Uterus (tissue), 4 donors: ENCODE data around the gene RCBTB1. TPM values are rescaled to one million over a fixed set of nuclear protein-coding genes. Genes with fewer than 3 reads are reported as not detected.

Source experiments
- DNase-seq, 2 donors: peaks; one replicate each; pipeline ENCODE4 v3.0.0-alpha.2; 2019 to 2020
- H3K27ac ChIP-seq, 2 donors: fragments of 200-600 bp; sonication (generic); 1 replicate in 1 of 2; 2 replicates in 1 of 2; pipeline ENCODE4 v1.5.1; 2016 to 2018
- H3K27me3 ChIP-seq, 2 donors: fragments of 200-600 bp; sonication (generic); one replicate each; pipeline ENCODE4 v1.5.1; 2018 to 2019; ENCODE audit warnings: control low read depth in 1 of 2
- H3K36me3 ChIP-seq, 2 donors: fragments of 200-600 bp; sonication (generic); one replicate each; pipeline ENCODE4 v1.5.1; 2019; ENCODE audit warnings: control low read depth in 1 of 2
- H3K4me1 ChIP-seq, 2 donors: fragments of 200-600 bp; sonication (generic); one replicate each; pipeline ENCODE4 v1.5.1; 2018 to 2019; ENCODE audit warnings: control low read depth in 1 of 2
- H3K4me3 ChIP-seq, 2 donors: fragments of 200-600 bp; sonication (generic); 1 replicate in 1 of 2; 2 replicates in 1 of 2; pipeline ENCODE4 v1.5.1; 2018 to 2019; ENCODE audit warnings: mild to moderate bottlenecking in 1 of 2
- H3K9me3 ChIP-seq, 2 donors: fragments of 200-600 bp; sonication (generic); one replicate each; pipeline ENCODE4 v1.5.1; 2019; ENCODE audit warnings: control low read depth in 1 of 2
- CTCF ChIP-seq, 4 experiments: fragments of 200-600 bp in 2 of 4; fragments of 450-650 bp in 2 of 4; sonication (generic) in 2 of 4; IDR thresholded peaks; one replicate each; pipeline ENCODE4 v1.5.1; 2016 to 2019; ENCODE audit warnings: antibody characterized with exemption in 4 of 4, mild to moderate bottlenecking in 2 of 4, moderate library complexity in 1 of 4
- POLR2A ChIP-seq, 2 donors: fragments of 450-650 bp; IDR thresholded peaks; one replicate each; pipeline ENCODE4 v1.6.1; 2016; ENCODE audit warnings: antibody characterized with exemption in 2 of 2, mild to moderate bottlenecking in 1 of 2, moderate library complexity in 1 of 2
- intact Hi-C: fragments of 100-400 bp; cut with DNase I; formaldehyde crosslinking; loops from one replicate; pipeline ENCODE4 v1.15.1; 2023; ENCODE audit warnings: low total_unique reads
- total RNA-seq, 4 donors: library from RNA; depleted of rRNA in 3 of 4; stranded (reverse); fragments of >200 nt in 3 of 4; gene quantifications; one replicate each; pipeline versions ENCODE4 v1.1.0 to v1.2.4, GENCODE V29; 2014 to 2023
- donor health status: DM: yes; HTN: yes; CAD: no.

RCBTB1 gene
- total RNA-seq, 4 donors from 2014 or later, result 4.4 to 24.6 (median 19.1) TPM

- no peak for TF ChIP-seq POLR2A (IDR thresholded peaks at IDR 0.05)
- TF ChIP-seq CTCF (IDR thresholded peaks at IDR 0.05), result no peak
- H3K9me3 ChIP-seq, result no peaks in the 10 kb centered on the region
- no peak overlapping the region for H3K27ac ChIP-seq
- no peaks in the 10 kb centered on the region for H3K4me1 ChIP-seq
- intact Hi-C loops, result no loop called here
- H3K4me3 ChIP-seq, result no peak overlapping the region
- H3K36me3 ChIP-seq, result no peaks in the 10 kb centered on the region
- DNase-seq, result no peak
- H3K27me3 ChIP-seq, result no peaks in the 10 kb centered on the region
These were observed 52.3 kb downstream of the RCBTB1 start for GRCh38 chr13:49533011-49533410.

- Histone ChIP-seq H3K9me3 (no peaks in the 10 kb centered on the region), H3K4me1 (no peaks in the 10 kb centered on the region), H3K27ac (no peak overlapping the region), H3K36me3 (no peaks in the 10 kb centered on the region), H3K27me3 (no peaks in the 10 kb centered on the region), H3K4me3 (no peak overlapping the region)
- intact Hi-C loops, result no loop called here
- DNase-seq, result no peak
- TF ChIP-seq CTCF (IDR thresholded peaks at IDR 0.05), result no peak
- TF ChIP-seq POLR2A (IDR thresholded peaks at IDR 0.05), result no peak
These were observed 52.8 kb downstream of the RCBTB1 start for GRCh38 chr13:49532593-49532992.

GRCh38 chr13:49530457-49530856 is 54.9 kb downstream of the RCBTB1 start:
- no peak overlapping the region for H3K27ac ChIP-seq
- H3K27me3 ChIP-seq, result no peaks in the 10 kb centered on the region
- TF ChIP-seq POLR2A (IDR thresholded peaks at IDR 0.05) (no peak), CTCF (IDR thresholded peaks at IDR 0.05) (no peak)
- H3K36me3 ChIP-seq, result no peaks in the 10 kb centered on the region
- DNase-seq, result no peak
- H3K4me1 ChIP-seq, result no peaks in the 10 kb centered on the region
- no peak overlapping the region for H3K4me3 ChIP-seq
- intact Hi-C loops, result no loop called here
- no peaks in the 10 kb centered on the region for H3K9me3 ChIP-seq

GRCh38 chr13:49528161-49528560 is 57.2 kb downstream of the RCBTB1 start:
- Histone ChIP-seq H3K9me3 (no peaks in the 10 kb centered on the region), H3K4me1 (no peaks in the 10 kb centered on the region), H3K36me3 (no peaks in the 10 kb centered on the region), H3K27ac (no peak overlapping the region), H3K4me3 (no peak overlapping the region), H3K27me3 (no peaks in the 10 kb centered on the region)
- no peak for TF ChIP-seq CTCF (IDR thresholded peaks at IDR 0.05)
- no peak for TF ChIP-seq POLR2A (IDR thresholded peaks at IDR 0.05)
- intact Hi-C loops, result no loop called here
- no peak for DNase-seq

- no peak overlapping the region for H3K4me3 ChIP-seq
- no peaks in the 10 kb centered on the region for H3K9me3 ChIP-seq
- H3K4me1 ChIP-seq, result no peaks in the 10 kb centered on the region
- TF ChIP-seq CTCF (IDR thresholded peaks at IDR 0.05) (no peak), POLR2A (IDR thresholded peaks at IDR 0.05) (no peak)
- no peak for DNase-seq
- intact Hi-C loops, result no loop called here
- H3K36me3 ChIP-seq, result no peaks in the 10 kb centered on the region
- H3K27ac ChIP-seq, result no peak overlapping the region
- H3K27me3 ChIP-seq, result no peaks in the 10 kb centered on the region
These were observed 58.2 kb downstream of the RCBTB1 start for GRCh38 chr13:49527123-49527522.
